ENCODE results near the gene VMAC.

- no peak for TF ChIP-seq EZH2phosphoT487 (IDR thresholded peaks at IDR 0.05)
- TF ChIP-seq, protein P1, sequence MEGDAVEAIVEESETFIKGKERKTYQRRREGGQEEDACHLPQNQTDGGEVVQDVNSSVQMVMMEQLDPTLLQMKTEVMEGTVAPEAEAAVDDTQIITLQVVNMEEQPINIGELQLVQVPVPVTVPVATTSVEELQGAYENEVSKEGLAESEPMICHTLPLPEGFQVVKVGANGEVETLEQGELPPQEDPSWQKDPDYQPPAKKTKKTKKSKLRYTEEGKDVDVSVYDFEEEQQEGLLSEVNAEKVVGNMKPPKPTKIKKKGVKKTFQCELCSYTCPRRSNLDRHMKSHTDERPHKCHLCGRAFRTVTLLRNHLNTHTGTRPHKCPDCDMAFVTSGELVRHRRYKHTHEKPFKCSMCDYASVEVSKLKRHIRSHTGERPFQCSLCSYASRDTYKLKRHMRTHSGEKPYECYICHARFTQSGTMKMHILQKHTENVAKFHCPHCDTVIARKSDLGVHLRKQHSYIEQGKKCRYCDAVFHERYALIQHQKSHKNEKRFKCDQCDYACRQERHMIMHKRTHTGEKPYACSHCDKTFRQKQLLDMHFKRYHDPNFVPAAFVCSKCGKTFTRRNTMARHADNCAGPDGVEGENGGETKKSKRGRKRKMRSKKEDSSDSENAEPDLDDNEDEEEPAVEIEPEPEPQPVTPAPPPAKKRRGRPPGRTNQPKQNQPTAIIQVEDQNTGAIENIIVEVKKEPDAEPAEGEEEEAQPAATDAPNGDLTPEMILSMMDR (IDR thresholded peaks at IDR 0.05): no peak
- TF ChIP-seq EZH2 (IDR thresholded peaks at IDR 0.05): no peak
Measured at GRCh38 chr19:5910638-5910907, 5.9 kb downstream of the VMAC start.

Measured in neural progenitor cell (in vitro differentiated cells).